ENCODE results near the gene RNU1-3. TPM values are rescaled to one million over a fixed set of nuclear protein-coding genes. Genes with fewer than 3 reads are reported as not detected.
"Not testable (repeated sequence)": the region's sequence is repeated elsewhere in the genome, so short reads cannot be mapped to it uniquely, and the experiment has no call there.

The RNU1-3 gene
- total and polyA plus RNA-seq, 2 of the 8 experiments (the other 6 are each of a cell fraction or from before 2014, with no cell fraction given), result 145 to 1,303 TPM

- H3K4me2 ChIP-seq (ENCODE audit: insufficient read depth in 1 of 2, low read depth in 2 of 2, low read length in 2 of 2), result peak overlapping the region; percentile 59
- H3K79me2 ChIP-seq (ENCODE audit: control insufficient read depth in 1 of 2, insufficient read depth in 2 of 2, low read length in 2 of 2); H3K18ac ChIP-seq (ENCODE audit: extremely low read depth, low read length); H3K27me3 ChIP-seq (replicated peaks in 1 of 4; ENCODE audit: control insufficient read depth in 3 of 4, extremely low read depth in 1 of 4, insufficient read depth in 3 of 4, low read length in 3 of 4); H2AK5ac ChIP-seq (ENCODE audit: low read depth, low read length); H4K8ac ChIP-seq (ENCODE audit: extremely low read depth, insufficient read depth, low read length); H3K4me1 ChIP-seq (replicated peaks in 1 of 4; ENCODE audit: control insufficient read depth in 3 of 4, insufficient read depth in 4 of 4, low read length in 3 of 4); H2BK5ac ChIP-seq (ENCODE audit: low read depth, low read length); H3K56ac ChIP-seq (replicated peaks; ENCODE audit: insufficient read length, low read depth, low read length); H2BK20ac ChIP-seq (ENCODE audit: low read length); H2AFZ ChIP-seq (ENCODE audit: low read length); H4K5ac ChIP-seq (ENCODE audit: insufficient read length, low read depth, low read length); FAIRE-seq; H3K36me3 ChIP-seq (ENCODE audit: control insufficient read depth in 2 of 4, insufficient read depth in 4 of 4, low read length in 3 of 4); H4K20me1 ChIP-seq (replicated peaks in 1 of 2; ENCODE audit: control insufficient read depth in 1 of 2, insufficient read depth in 2 of 2, low read length in 2 of 2); H2BK120ac ChIP-seq (replicated peaks; ENCODE audit: low read depth, low read length); H4K91ac ChIP-seq (replicated peaks; ENCODE audit: insufficient read length, low read length); H3K23ac ChIP-seq (ENCODE audit: insufficient read length); H3K9me3 ChIP-seq (ENCODE audit: insufficient read depth in 2 of 2, low read depth in 1 of 2, low read length in 1 of 2); H3K23me2 ChIP-seq (ENCODE audit: low read depth, low read length); H3K79me1 ChIP-seq (ENCODE audit: low read depth, low read length); H3K14ac ChIP-seq (ENCODE audit: insufficient read length); H3K27ac ChIP-seq (ENCODE audit: low read depth, low read length); H3K4ac ChIP-seq (replicated peaks; ENCODE audit: insufficient read length, low read depth, low read length); H2BK12ac ChIP-seq (ENCODE audit: low read depth, low read length); H3K9ac ChIP-seq (replicated peaks in 1 of 4; ENCODE audit: extremely low read depth in 1 of 4, low read depth in 3 of 4, low read length in 3 of 4); H2BK15ac ChIP-seq (ENCODE audit: low read length): not testable (repeated sequence)
- H3K4me3 ChIP-seq (ENCODE audit: extremely low read depth in 1 of 4, insufficient read depth in 2 of 4, low read depth in 3 of 4, low read length in 4 of 4), result peak overlapping the region in 2 of 4 experiments; percentile 23 to 43; a peak in 3 of 8 replicates
- 44% methylated on average over 37 of the region's 37 CpGs; no CpG with 5 or more reads in 1 of the 2 experiments for WGBS, 2 experiments (ENCODE audit: extremely low coverage in 1 of 2, insufficient coverage in 1 of 2, insufficient read length in 1 of 2, insufficient replicate concordance in 2 of 2, low coverage in 1 of 2, low lambda C conversion rate in 2 of 2, missing lambda C conversion rate in 1 of 2)
- peak in 1 of 2 experiments; percentile 45 for DNase-seq (ENCODE audit: low read depth in 1 of 2, low spot score in 2 of 2)
- CTCF ChIA-PET (ENCODE audit: partially characterized antibody), result interaction anchor here (0.9 to 27.1 kb wide), 5 partner anchors 8 to 68 kb away, joined by 3 to 723 read pairs (median 7); partner anchors contain the start of gene NBPF1
- TF ChIP-seq MAX (IDR thresholded peaks at IDR 0.05), result 0 out of 2 replicates have a peak, but pooled peaks have one; percentile 10
- POLR2A ChIA-PET (ENCODE audit: partially characterized antibody), result interaction anchor here (0.9 kb wide), 1 partner anchor 16 kb away, joined by 3 read pairs; no protein-coding TSS in a partner anchor
Observed at GRCh38 chr1:16685445-16686371, 19.0 kb upstream of the RNU1-3 start.

All from H1 (cell line).